DMS 273 (cell line): ENCODE results near the gene SPATA13.

Experiments used
- DNase-seq: peaks from one replicate; lab custom pipeline; 2025; ENCODE audit not compliant: unreplicated experiment; lab: John Stamatoyannopoulos, UW

Gene SPATA13

GRCh38 chr13:24249624-24250023 lies 89.1 kb downstream of the SPATA13 start:
- no peak for DNase-seq

GRCh38 chr13:24250376-24251057 lies 90.0 kb downstream of the SPATA13 start:
- no peak for DNase-seq

- no peak for DNase-seq
Measured at GRCh38 chr13:24251525-24251924, 91.0 kb downstream of the SPATA13 start.

GRCh38 chr13:24252136-24252535 lies 91.6 kb downstream of the SPATA13 start:
- DNase-seq = no peak

- DNase-seq = no peak
Measured at GRCh38 chr13:24253520-24254145, 93.1 kb downstream of the SPATA13 start.

- DNase-seq = no peak
Measured at GRCh38 chr13:24254146-24254841, 93.8 kb downstream of the SPATA13 start.

- DNase-seq = no peak
Measured at GRCh38 chr13:24257497-24257896, 97.0 kb downstream of the SPATA13 start.

- DNase-seq = no peak
Measured at GRCh38 chr13:24261566-24261965, 101.0 kb downstream of the SPATA13 start.

GRCh38 chr13:24263632-24264031 lies 103.1 kb downstream of the SPATA13 start:
- DNase-seq = no peak

- no peak for DNase-seq
Measured at GRCh38 chr13:24264976-24265375, 104.5 kb downstream of the SPATA13 start.

GRCh38 chr13:24265453-24265852 lies 104.9 kb downstream of the SPATA13 start:
- DNase-seq = no peak

GRCh38 chr13:24267274-24267673 lies 106.8 kb downstream of the SPATA13 start:
- DNase-seq = no peak

- no peak for DNase-seq
Measured at GRCh38 chr13:24267801-24268200, 107.3 kb downstream of the SPATA13 start.

- DNase-seq = no peak
Measured at GRCh38 chr13:24269821-24270220, 109.3 kb downstream of the SPATA13 start.

GRCh38 chr13:24270639-24271141 lies 110.2 kb downstream of the SPATA13 start:
- DNase-seq = no peak

- no peak for DNase-seq
Measured at GRCh38 chr13:24271231-24271600, 110.7 kb downstream of the SPATA13 start.

GRCh38 chr13:24271601-24272451 lies 111.3 kb downstream of the SPATA13 start:
- DNase-seq = no peak

- no peak for DNase-seq
Measured at GRCh38 chr13:24272452-24273161, 112.1 kb downstream of the SPATA13 start.

- no peak for DNase-seq
Measured at GRCh38 chr13:24273926-24274325, 113.4 kb downstream of the SPATA13 start.

GRCh38 chr13:24274452-24275021 lies 114.0 kb downstream of the SPATA13 start:
- peak; percentile 10 for DNase-seq
